ENCODE data around the gene GTF3C1. TPM values are rescaled to one million over a fixed set of nuclear protein-coding genes. Genes with fewer than 3 reads are reported as not detected.

GTF3C1 gene
- polyA plus RNA-seq, 1 donor, result 41.4 TPM

GRCh38 chr16:27508476-27508875, 41.2 kb downstream of the GTF3C1 start:
- 97% methylated on average over 7 of the region's 9 CpGs for WGBS (ENCODE audit: insufficient coverage, low lambda C conversion rate)
- no peak overlapping the region for H3K27ac ChIP-seq (ENCODE audit: low read length)
- DNase-seq, result no peak
- H3K36me3 ChIP-seq (ENCODE audit: control insufficient read depth, insufficient read depth, low read length), result peaks cover 88% of the 10 kb centered on the region
- no peak overlapping the region for H3K4me3 ChIP-seq (ENCODE audit: low read length)
- H3K4me1 ChIP-seq (ENCODE audit: control insufficient read depth, insufficient read depth, low read length), result no peaks in the 10 kb centered on the region
- H3K9me3 ChIP-seq (ENCODE audit: control insufficient read depth, low read depth, low read length), result no peaks in the 10 kb centered on the region
- H3K27me3 ChIP-seq (ENCODE audit: control insufficient read depth, insufficient read depth, low read length), result no peaks in the 10 kb centered on the region

- Histone ChIP-seq H3K9me3 (ENCODE audit: control insufficient read depth, low read depth, low read length) (no peaks in the 10 kb centered on the region), H3K27ac (ENCODE audit: low read length) (no peak overlapping the region), H3K27me3 (ENCODE audit: control insufficient read depth, insufficient read depth, low read length) (no peaks in the 10 kb centered on the region), H3K36me3 (ENCODE audit: control insufficient read depth, insufficient read depth, low read length) (peaks cover 93% of the 10 kb centered on the region), H3K4me3 (ENCODE audit: low read length) (no peak overlapping the region), H3K4me1 (ENCODE audit: control insufficient read depth, insufficient read depth, low read length) (no peaks in the 10 kb centered on the region)
- DNase-seq, result no peak
- no CpG with 5 or more reads among the region's 17 CpGs for WGBS (ENCODE audit: insufficient coverage, low lambda C conversion rate)
Measured at GRCh38 chr16:27506771-27507170, 42.9 kb downstream of the GTF3C1 start.

DNA sequence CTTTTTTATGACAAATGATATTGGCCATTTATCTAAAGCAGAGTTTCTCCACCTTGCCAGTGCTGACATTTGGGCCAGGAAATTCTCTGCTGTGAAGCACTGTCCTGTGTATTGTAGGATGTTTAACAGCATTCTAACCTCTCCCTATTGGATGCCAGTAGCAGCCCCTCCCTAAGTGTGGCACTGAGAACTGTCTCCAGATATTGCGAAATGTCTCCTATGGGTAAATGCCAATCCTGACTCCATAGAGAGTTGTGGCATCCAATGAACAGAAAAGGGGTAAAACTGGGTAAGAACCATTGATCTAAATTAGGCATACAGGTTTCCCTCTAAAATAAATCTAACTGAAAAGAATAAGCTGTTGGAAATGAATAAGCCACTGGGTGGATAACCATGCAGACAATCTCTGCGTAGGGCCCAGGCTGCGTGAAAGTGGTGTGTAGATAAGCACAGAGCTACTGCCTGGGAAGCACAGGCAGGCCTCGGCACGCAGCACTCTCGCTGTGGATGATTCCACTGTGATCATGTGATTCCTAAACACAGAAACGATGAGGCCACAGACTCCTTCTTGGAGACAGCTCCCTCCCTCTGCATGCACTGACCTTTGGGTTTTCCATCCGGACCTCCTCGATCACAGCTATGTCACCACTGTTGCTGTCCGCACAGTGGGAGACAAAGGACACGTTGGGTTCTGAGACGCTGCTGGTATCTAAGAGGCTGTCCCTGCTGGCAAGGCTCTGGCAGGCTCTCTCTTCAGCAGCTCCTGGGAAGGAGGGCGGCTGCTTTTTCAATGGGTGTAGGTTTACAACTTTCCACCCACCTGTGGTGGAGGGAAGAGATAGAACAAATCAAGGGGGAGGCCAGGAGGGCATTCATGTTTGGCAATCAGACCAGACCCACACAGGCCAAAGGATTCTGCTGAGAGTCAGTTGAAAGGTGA, 44.1 kb downstream of the GTF3C1 start:
- Histone ChIP-seq H3K4me3 (ENCODE audit: low read length) (no peak overlapping the region), H3K4me1 (ENCODE audit: control insufficient read depth, insufficient read depth, low read length) (no peaks in the 10 kb centered on the region), H3K27ac (ENCODE audit: low read length) (no peak overlapping the region), H3K9me3 (ENCODE audit: control insufficient read depth, low read depth, low read length) (no peaks in the 10 kb centered on the region), H3K27me3 (ENCODE audit: control insufficient read depth, insufficient read depth, low read length) (no peaks in the 10 kb centered on the region), H3K36me3 (ENCODE audit: control insufficient read depth, insufficient read depth, low read length) (peaks cover 92% of the 10 kb centered on the region)
- WGBS (ENCODE audit: insufficient coverage, low lambda C conversion rate), result 100% methylated on average over 1 of the region's 13 CpGs
- no peak for DNase-seq

- no peaks in the 10 kb centered on the region for H3K27me3 ChIP-seq (ENCODE audit: control insufficient read depth, insufficient read depth, low read length)
- no peak overlapping the region for H3K27ac ChIP-seq (ENCODE audit: low read length)
- 60% methylated on average over 2 of the region's 5 CpGs for WGBS (ENCODE audit: insufficient coverage, low lambda C conversion rate)
- DNase-seq, result no peak
- no peaks in the 10 kb centered on the region for H3K4me1 ChIP-seq (ENCODE audit: control insufficient read depth, insufficient read depth, low read length)
- peaks cover 96% of the 10 kb centered on the region for H3K36me3 ChIP-seq (ENCODE audit: control insufficient read depth, insufficient read depth, low read length)
- H3K9me3 ChIP-seq (ENCODE audit: control insufficient read depth, low read depth, low read length), result no peaks in the 10 kb centered on the region
- no peak overlapping the region for H3K4me3 ChIP-seq (ENCODE audit: low read length)
Measured at GRCh38 chr16:27503662-27504061, 46.1 kb downstream of the GTF3C1 start.

- Histone ChIP-seq H3K4me3 (ENCODE audit: low read length) (no peak overlapping the region), H3K36me3 (ENCODE audit: control insufficient read depth, insufficient read depth, low read length) (peaks cover 95% of the 10 kb centered on the region), H3K4me1 (ENCODE audit: control insufficient read depth, insufficient read depth, low read length) (no peaks in the 10 kb centered on the region), H3K27me3 (ENCODE audit: control insufficient read depth, insufficient read depth, low read length) (no peaks in the 10 kb centered on the region), H3K27ac (ENCODE audit: low read length) (no peak overlapping the region), H3K9me3 (ENCODE audit: control insufficient read depth, low read depth, low read length) (no peaks in the 10 kb centered on the region)
- DNase-seq, result no peak
- WGBS (ENCODE audit: insufficient coverage, low lambda C conversion rate), result no CpG with 5 or more reads among the region's 3 CpGs
Measured at GRCh38 chr16:27500801-27501200, 48.9 kb downstream of the GTF3C1 start.

GRCh38 chr16:27499659-27500055, 50.1 kb downstream of the GTF3C1 start:
- H3K4me3 ChIP-seq (ENCODE audit: low read length), result no peak overlapping the region
- no peak overlapping the region for H3K27ac ChIP-seq (ENCODE audit: low read length)
- H3K27me3 ChIP-seq (ENCODE audit: control insufficient read depth, insufficient read depth, low read length), result no peaks in the 10 kb centered on the region
- no CpG with 5 or more reads among the region's 9 CpGs for WGBS (ENCODE audit: insufficient coverage, low lambda C conversion rate)
- H3K9me3 ChIP-seq (ENCODE audit: control insufficient read depth, low read depth, low read length), result no peaks in the 10 kb centered on the region
- DNase-seq, result no peak
- peaks cover 95% of the 10 kb centered on the region for H3K36me3 ChIP-seq (ENCODE audit: control insufficient read depth, insufficient read depth, low read length)
- H3K4me1 ChIP-seq (ENCODE audit: control insufficient read depth, insufficient read depth, low read length), result no peaks in the 10 kb centered on the region

GRCh38 chr16:27498916-27499658, 50.6 kb downstream of the GTF3C1 start:
- Histone ChIP-seq H3K4me1 (ENCODE audit: control insufficient read depth, insufficient read depth, low read length) (no peaks in the 10 kb centered on the region), H3K36me3 (ENCODE audit: control insufficient read depth, insufficient read depth, low read length) (peaks cover 92% of the 10 kb centered on the region), H3K9me3 (ENCODE audit: control insufficient read depth, low read depth, low read length) (no peaks in the 10 kb centered on the region), H3K27me3 (ENCODE audit: control insufficient read depth, insufficient read depth, low read length) (no peaks in the 10 kb centered on the region), H3K4me3 (ENCODE audit: low read length) (no peak overlapping the region), H3K27ac (ENCODE audit: low read length) (no peak overlapping the region)
- no peak for DNase-seq
- WGBS (ENCODE audit: insufficient coverage, low lambda C conversion rate), result 80% methylated on average over 1 of the region's 14 CpGs

GRCh38 chr16:27498031-27498825, 51.5 kb downstream of the GTF3C1 start:
- H3K27me3 ChIP-seq (ENCODE audit: control insufficient read depth, insufficient read depth, low read length), result no peaks in the 10 kb centered on the region
- no peaks in the 10 kb centered on the region for H3K4me1 ChIP-seq (ENCODE audit: control insufficient read depth, insufficient read depth, low read length)
- H3K9me3 ChIP-seq (ENCODE audit: control insufficient read depth, low read depth, low read length), result no peaks in the 10 kb centered on the region
- DNase-seq, result no peak
- H3K36me3 ChIP-seq (ENCODE audit: control insufficient read depth, insufficient read depth, low read length), result peaks cover 88% of the 10 kb centered on the region
- H3K27ac ChIP-seq (ENCODE audit: low read length), result no peak overlapping the region
- no CpG with 5 or more reads among the region's 9 CpGs for WGBS (ENCODE audit: insufficient coverage, low lambda C conversion rate)
- H3K4me3 ChIP-seq (ENCODE audit: low read length), result no peak overlapping the region

- Histone ChIP-seq H3K4me3 (ENCODE audit: low read length) (no peak overlapping the region), H3K36me3 (ENCODE audit: control insufficient read depth, insufficient read depth, low read length) (peaks cover 87% of the 10 kb centered on the region), H3K27ac (ENCODE audit: low read length) (no peak overlapping the region), H3K9me3 (ENCODE audit: control insufficient read depth, low read depth, low read length) (no peaks in the 10 kb centered on the region), H3K27me3 (ENCODE audit: control insufficient read depth, insufficient read depth, low read length) (no peaks in the 10 kb centered on the region), H3K4me1 (ENCODE audit: control insufficient read depth, insufficient read depth, low read length) (no peaks in the 10 kb centered on the region)
- WGBS (ENCODE audit: insufficient coverage, low lambda C conversion rate), result no CpG with 5 or more reads among the region's 13 CpGs
- no peak for DNase-seq
Measured at GRCh38 chr16:27495191-27495590, 54.5 kb downstream of the GTF3C1 start.

DNA sequence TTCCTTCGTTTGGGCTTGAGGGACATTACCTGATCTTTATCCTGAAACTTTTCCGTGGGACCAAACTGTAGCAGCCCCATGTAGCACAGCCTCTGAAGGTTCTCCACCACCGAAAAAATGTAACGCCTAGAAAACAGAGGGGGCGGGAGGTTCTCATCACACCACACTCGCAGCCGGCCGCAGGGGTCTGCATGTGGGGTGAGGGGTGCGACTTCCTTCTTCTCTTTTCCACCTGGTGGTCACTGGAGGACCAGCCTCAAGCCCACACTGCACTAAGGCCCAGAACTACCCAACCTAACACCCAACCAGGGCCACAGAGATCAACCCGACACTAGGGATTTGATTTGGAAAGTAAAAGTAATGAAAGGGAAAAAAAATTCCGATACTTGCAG, 57.1 kb downstream of the GTF3C1 start:
- no peaks in the 10 kb centered on the region for H3K27me3 ChIP-seq (ENCODE audit: control insufficient read depth, insufficient read depth, low read length)
- H3K9me3 ChIP-seq (ENCODE audit: control insufficient read depth, low read depth, low read length), result no peaks in the 10 kb centered on the region
- no peak overlapping the region for H3K4me3 ChIP-seq (ENCODE audit: low read length)
- no CpG with 5 or more reads among the region's 11 CpGs for WGBS (ENCODE audit: insufficient coverage, low lambda C conversion rate)
- no peak for DNase-seq
- H3K36me3 ChIP-seq (ENCODE audit: control insufficient read depth, insufficient read depth, low read length), result peaks cover 89% of the 10 kb centered on the region
- H3K27ac ChIP-seq (ENCODE audit: low read length), result no peak overlapping the region
- no peaks in the 10 kb centered on the region for H3K4me1 ChIP-seq (ENCODE audit: control insufficient read depth, insufficient read depth, low read length)
